Activated T-cell treated with anti-CD3 and anti-CD28 coated beads for 48 hours (primary cell): ENCODE data around the gene GJC1.
A peak's percentile ranks its signal among the peaks of the same experiment; 100 is the strongest.

ENCODE experiments used
- DNase-seq: peaks from one replicate; pipeline ENCODE4 v3.0.0-alpha.2; 2020; ENCODE audit warnings: low read depth

GJC1 gene

GRCh38 chr17:44776628-44777393, 53.3 kb downstream of the GJC1 start:
- DNase-seq: no peak

GRCh38 chr17:44775838-44776621, 54.1 kb downstream of the GJC1 start:
- peak; percentile 94 for DNase-seq

GRCh38 chr17:44775136-44775837, 54.8 kb downstream of the GJC1 start:
- DNase-seq: no peak

GRCh38 chr17:44774271-44775135, 55.6 kb downstream of the GJC1 start:
- peak; percentile 85 for DNase-seq

- no peak for DNase-seq
Measured at GRCh38 chr17:44773140-44773539, 56.9 kb downstream of the GJC1 start.

GRCh38 chr17:44772308-44773045, 57.6 kb downstream of the GJC1 start:
- no peak for DNase-seq

- DNase-seq: no peak
Measured at GRCh38 chr17:44770166-44770925, 59.7 kb downstream of the GJC1 start.

GRCh38 chr17:44769647-44770084, 60.4 kb downstream of the GJC1 start:
- DNase-seq: no peak

- DNase-seq: no peak
Measured at GRCh38 chr17:44769230-44769629, 60.9 kb downstream of the GJC1 start.

- DNase-seq: no peak
Measured at GRCh38 chr17:44768505-44769142, 61.5 kb downstream of the GJC1 start.

GRCh38 chr17:44767493-44767892, 62.6 kb downstream of the GJC1 start:
- DNase-seq: no peak

- no peak for DNase-seq
Measured at GRCh38 chr17:44766409-44767038, 63.6 kb downstream of the GJC1 start.

- DNase-seq: no peak
Measured at GRCh38 chr17:44765965-44766364, 64.1 kb downstream of the GJC1 start.

GRCh38 chr17:44763170-44763569, 66.9 kb downstream of the GJC1 start:
- DNase-seq: no peak

- DNase-seq: no peak
Measured at GRCh38 chr17:44761932-44762810, 67.9 kb downstream of the GJC1 start.

GRCh38 chr17:44760474-44761308, 69.4 kb downstream of the GJC1 start:
- DNase-seq: no peak

GRCh38 chr17:44759916-44760243, 70.2 kb downstream of the GJC1 start:
- no peak for DNase-seq
